IMR-90 (cell line): ENCODE results near the gene RNF215. TPM values are rescaled to one million over a fixed set of nuclear protein-coding genes. Genes with fewer than 3 reads are reported as not detected.

Source experiments
- ATAC-seq: fragments of 200-7000 bp; cut with Tn5 transposase; 2 replicates; pipeline ENCODE4 v1.9.1; 2020; ENCODE audit warnings: low read depth, mild to moderate bottlenecking, moderate library complexity
- BruUV-seq: library from RNA; stranded (reverse); fragments of 400-500 nt; replicated peaks from 2 replicates; lab custom pipeline; 2021; lab: Mats Ljungman, UMichigan
- CTCF ChIA-PET: fragments of 300-600 bp; formaldehyde crosslinking; extraction: SDS; loops from one replicate; lab custom pipeline; 2021; ENCODE audit warnings: antibody characterized with exemption; lab: Yijun Ruan, JAX
- POLR2A ChIA-PET: fragments of 300-600 bp; sonication (Branson Sonifier 250); formaldehyde crosslinking; loops from one replicate; lab custom pipeline; 2022; ENCODE audit warnings: antibody characterized with exemption; ENCODE audit not compliant: unreplicated experiment; lab: Charles Lee
- DNase-seq: peaks from one replicate; pipeline ENCODE4 v3.0.0; 2013
- H2AFZ ChIP-seq: replicated peaks from 2 replicates; pipeline ENCODE3; 2013; ENCODE audit warnings: low read length, mild to moderate bottlenecking; ENCODE audit not compliant: poor library complexity
- H2AK5ac ChIP-seq: 2 replicates; pipeline ENCODE4 v1.6.1; 2013; ENCODE audit warnings: low read depth, low read length, inconsistent platforms
- H2AK9ac ChIP-seq: replicated peaks from 2 replicates; pipeline ENCODE3; 2013; ENCODE audit warnings: mild to moderate bottlenecking, low read depth, low read length, moderate library complexity; ENCODE audit not compliant: poor library complexity
- H2BK120ac ChIP-seq: 2 replicates; pipeline ENCODE4 v1.6.1; 2013; ENCODE audit warnings: low read depth, low read length, inconsistent platforms
- H2BK15ac ChIP-seq: 3 replicates; pipeline ENCODE4 v1.6.1; 2013; ENCODE audit warnings: low read depth, low read length, inconsistent platforms
- H2BK20ac ChIP-seq: 2 replicates; pipeline ENCODE4 v1.6.1; 2013; ENCODE audit warnings: low read depth, mild to moderate bottlenecking, inconsistent platforms, low read length, moderate library complexity
- H2BK5ac ChIP-seq: 2 replicates; pipeline ENCODE4 v1.6.1; 2013; ENCODE audit warnings: mild to moderate bottlenecking, low read depth, low read length, inconsistent platforms; ENCODE audit not compliant: poor library complexity, severe bottlenecking
- H3K14ac ChIP-seq: replicated peaks from 2 replicates; pipeline ENCODE4 v1.6.1; 2013; ENCODE audit warnings: low read depth, low read length, inconsistent platforms
- H3K18ac ChIP-seq: 2 replicates; pipeline ENCODE4 v1.6.1; 2013; ENCODE audit warnings: low read depth, low read length, control low read depth
- H3K23ac ChIP-seq: 2 replicates; pipeline ENCODE4 v1.6.1; 2013; ENCODE audit warnings: low read depth, low read length, inconsistent platforms
- H3K27ac ChIP-seq: 2 replicates; pipeline ENCODE4 v1.5.1; 2013; ENCODE audit warnings: mild to moderate bottlenecking, control low read depth, low read length; ENCODE audit not compliant: insufficient read depth
- H3K27me3 ChIP-seq: 2 replicates; pipeline ENCODE4 v1.6.1; 2013; ENCODE audit warnings: low read length; ENCODE audit not compliant: control insufficient read depth, insufficient read depth
- H3K36me3 ChIP-seq: 2 replicates; pipeline ENCODE4 v1.6.1; 2013; ENCODE audit warnings: low read length, mixed read lengths; ENCODE audit not compliant: control insufficient read depth, insufficient read depth
- H3K4ac ChIP-seq: 2 replicates; pipeline ENCODE4 v1.6.1; 2013; ENCODE audit warnings: low read depth, low read length, inconsistent platforms
- H3K4me1 ChIP-seq: 2 replicates; pipeline ENCODE4 v1.6.1; 2013; ENCODE audit warnings: low read length, mixed read lengths; ENCODE audit not compliant: control insufficient read depth, insufficient read depth
- H3K4me2 ChIP-seq: 2 replicates; pipeline ENCODE4 v1.6.1; 2013; ENCODE audit warnings: low read depth, mild to moderate bottlenecking, control low read depth, low read length, moderate library complexity
- H3K4me3 ChIP-seq: 2 replicates; pipeline ENCODE4 v1.5.1; 2013; ENCODE audit warnings: low read depth, mild to moderate bottlenecking, control low read depth, low read length, moderate library complexity; ENCODE audit not compliant: insufficient read depth
- H3K56ac ChIP-seq: 2 replicates; pipeline ENCODE4 v1.6.1; 2013; ENCODE audit warnings: low read length, inconsistent platforms; ENCODE audit not compliant: insufficient read depth; ENCODE audit errors: extremely low read depth
- H3K79me1 ChIP-seq, 2 experiments: 2 replicates each; pipeline ENCODE4 v1.6.1; 2013; ENCODE audit warnings: low read length in 2 of 2, inconsistent platforms in 1 of 2, low read depth in 1 of 2
- H3K9ac ChIP-seq: 2 replicates; pipeline ENCODE4 v1.6.1; 2013; ENCODE audit warnings: low read depth, low read length, control low read depth
- H3K9me1 ChIP-seq: 2 replicates; pipeline ENCODE4 v1.6.1; 2013; ENCODE audit warnings: low read length, inconsistent platforms; ENCODE audit not compliant: insufficient read depth
- H3K9me3 ChIP-seq: 2 replicates; pipeline ENCODE4 v1.6.1; 2013; ENCODE audit warnings: low read length; ENCODE audit not compliant: control insufficient read depth, insufficient read depth
- H4K20me1 ChIP-seq: 2 replicates; pipeline ENCODE4 v1.6.1; 2013; ENCODE audit warnings: low read length, inconsistent platforms; ENCODE audit not compliant: insufficient read depth
- H4K5ac ChIP-seq: 2 replicates; pipeline ENCODE4 v1.6.1; 2013; ENCODE audit warnings: mild to moderate bottlenecking, low read depth, low read length, control low read depth
- H4K8ac ChIP-seq, 2 experiments: 2 replicates each; pipeline ENCODE4 v1.6.1; 2013; ENCODE audit warnings: low read depth in 2 of 2, low read length in 2 of 2, control low read depth in 1 of 2, inconsistent platforms in 1 of 2
- H4K91ac ChIP-seq: 2 replicates; pipeline ENCODE4 v1.6.1; 2013; ENCODE audit warnings: low read depth, low read length, inconsistent platforms; ENCODE audit not compliant: insufficient read depth
- BHLHE40 ChIP-seq: fragments of 150-350 bp; IDR thresholded peaks from 2 replicates; pipeline ENCODE4 v1.6.1; 2016; ENCODE audit warnings: mild to moderate bottlenecking, low read depth, low read length
- CHD1 ChIP-seq: IDR thresholded peaks from 2 replicates; pipeline ENCODE4 v1.6.1; 2012; ENCODE audit warnings: low read depth, low read length, improper control_type of control experiment
- MAZ ChIP-seq: IDR thresholded peaks from 2 replicates; pipeline ENCODE4 v1.6.1; 2012; ENCODE audit warnings: low read depth, mild to moderate bottlenecking, low read length, improper control_type of control experiment, moderate library complexity, borderline replicate concordance
- MXI1 ChIP-seq: IDR thresholded peaks from 2 replicates; pipeline ENCODE4 v1.6.1; 2012; ENCODE audit warnings: low read depth, mild to moderate bottlenecking, low read length, moderate library complexity, borderline replicate concordance
- POLR2A ChIP-seq: IDR thresholded peaks from 2 replicates; pipeline ENCODE4 v1.6.1; 2012; ENCODE audit warnings: mild to moderate bottlenecking, low read depth, low read length
- RCOR1 ChIP-seq: IDR thresholded peaks from 2 replicates; pipeline ENCODE4 v1.6.1; 2012; ENCODE audit warnings: mild to moderate bottlenecking, low read length, improper control_type of control experiment; ENCODE audit not compliant: insufficient replicate concordance
- WGBS, 2 experiments: methylation state at CpG; one replicate each; pipeline versions ENCODE4 v1.1.5 to v1.1.7; 2013; ENCODE audit warnings: missing lambda C conversion rate in 2 of 2; ENCODE audit not compliant: insufficient read length in 1 of 2; ENCODE audit errors: extremely low coverage in 2 of 2; 5-methylcytosine and 5-hydroxymethylcytosine counted together
- dilution Hi-C: fragments of 300-500 bp; cut with HindIII; formaldehyde crosslinking; loops from one replicate; pipeline ENCODE4 v1.14.3; 2018; ENCODE audit warnings: low sequenced_read_pairs; ENCODE audit not compliant: unreplicated experiment
- in situ Hi-C: fragments of 300-500 bp; cut with MboI; formaldehyde crosslinking; loops from 3 replicates; pipeline ENCODE4 v1.14.3; 2019; ENCODE audit warnings: low sequenced_read_pairs, inconsistent platforms, mixed read lengths
- intact Hi-C: fragments of 100-400 bp; cut with micrococcal nuclease; formaldehyde crosslinking; loops from 2 replicates; pipeline ENCODE4 v1.10.0; 2022
- polyA plus RNA-seq, 3 experiments: library from polyadenylated mRNA; depleted of rRNA; stranded (reverse); fragments of >200 nt; gene quantifications; 2 replicates each; pipeline ENCODE4 v1.2.3, GENCODE V29; 2012; ENCODE audit warnings: low replicate concordance in 1 of 3
- total RNA-seq: library from RNA; depleted of rRNA; stranded (reverse); fragments of >200 nt; gene quantifications from 2 replicates; pipeline ENCODE4 v1.2.3, GENCODE V29; 2012
- TF ChIP-seq, protein P1 (sequence below): conservative IDR thresholded peaks from 2 replicates; pipeline ENCODE4 v1.5.1; 2012; ENCODE audit warnings: mild to moderate bottlenecking, low read depth, low read length, improper control_type of control experiment
- TF ChIP-seq, protein P2 (sequence below): fragments of 150-350 bp; IDR thresholded peaks from 2 replicates; pipeline ENCODE4 v1.6.1; 2017; ENCODE audit warnings: mild to moderate bottlenecking, antibody characterized with exemption, low read length, low read depth

Gene RNF215
- total and polyA plus RNA-seq, 2 of the 4 experiments (the other 2 are of a cell fraction), result 15.8 to 21.9 TPM

DNA sequence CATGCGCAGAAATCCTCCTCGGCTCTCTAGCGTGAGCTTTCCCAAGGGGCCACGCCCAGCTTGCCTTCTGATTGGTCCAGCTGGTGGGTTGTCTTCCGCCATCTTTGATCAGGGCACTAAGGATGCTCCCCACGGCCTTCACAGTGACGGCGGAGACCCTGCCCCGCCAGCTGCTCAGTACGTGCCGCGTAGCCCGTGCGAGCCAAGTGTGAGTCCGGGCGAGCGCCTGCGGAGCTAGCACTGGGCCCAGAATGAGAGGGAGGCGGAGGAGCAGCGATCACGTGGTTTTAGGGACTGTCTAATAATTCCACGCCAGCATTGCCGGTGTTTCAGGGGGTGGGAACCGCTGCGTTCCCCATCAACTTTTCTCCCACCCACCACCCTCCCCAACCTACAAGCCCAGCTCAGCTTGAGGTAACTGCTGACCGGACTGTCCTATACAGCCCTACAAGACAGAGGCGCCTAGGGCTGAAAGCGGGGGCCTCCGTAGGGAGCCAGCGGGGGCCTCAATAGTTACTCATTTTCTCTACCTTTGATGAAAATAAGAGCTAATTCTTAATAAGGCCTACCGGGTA lies 36.8 kb upstream of the RNF215 start:
- Histone ChIP-seq H3K4me2 (peak overlapping the region; percentile 53), H2BK5ac (peak overlapping the region; percentile 69), H3K4ac (peak overlapping the region; percentile 96), H3K18ac (no peak overlapping the region), H3K9ac (peak overlapping the region; percentile 26), H2AK9ac (peak overlapping the region; percentile 100), H4K5ac (peak overlapping the region; percentile 37), H3K27ac (peak overlapping the region; percentile 92), H3K56ac (peak overlapping the region; percentile 99), H3K23ac (peak overlapping the region; percentile 53; the same call in 1 of the 2 replicates), H4K8ac (peak overlapping the region; percentile 90), H3K14ac (peak overlapping the region; percentile 77), H2BK15ac (no peak overlapping the region; the same call in 2 of the 3 replicates), H3K36me3 (peaks cover 10% of the 10 kb centered on the region), H2BK20ac (no peak overlapping the region; the same call in 1 of the 2 replicates), H2AK5ac (0 out of 2 replicates have a peak overlapping the region, but pooled peaks have one; percentile 39), H3K9me1 (peaks cover 17% of the 10 kb centered on the region), H4K91ac (peak overlapping the region; percentile 84), H4K20me1 (no peaks in the 10 kb centered on the region), H3K79me1 (peaks cover 17 to 41% of the 10 kb centered on the region in 2 experiments; a peak in 3 of 4 replicates), H3K9me3 (no peaks in the 10 kb centered on the region), H2BK120ac (peak overlapping the region; percentile 46; the same call in 1 of the 2 replicates), H3K4me1 (peaks cover 24% of the 10 kb centered on the region), H2AFZ (peak overlapping the region; percentile 96), H3K27me3 (no peaks in the 10 kb centered on the region), H3K4me3 (peak overlapping the region; percentile 48)
- CTCF ChIA-PET, result interaction anchor here (0.6 to 1.5 kb wide), 6 partner anchors 9 to 923 kb away, joined by 3 to 5 read pairs (median 3); no protein-coding TSS in a partner anchor
- intact Hi-C loops, result loop anchor here (2.0 kb wide), 1 partner anchor 37 kb away; the partner anchor contains the start of gene RNF215
- no TSS peak for BruUV-seq
- POLR2A ChIA-PET, result interaction anchor here (0.6 to 1.0 kb wide), 2 partner anchors 27 to 50 kb away, joined by 3 to 5 read pairs; partner anchors contain the start of gene SEC14L2
- dilution Hi-C loops, result no loop called here
- DNase-seq (peak; percentile 100), ATAC-seq (peak; percentile 78)
- in situ Hi-C loops, result no loop called here
- TF ChIP-seq RCOR1 (peak; percentile 20), BHLHE40 (peak; percentile 93), MAZ (peak; percentile 86), POLR2A (peak; percentile 57), MXI1 (peak; percentile 83), CHD1 (no peak)
- TF ChIP-seq, protein P1, sequence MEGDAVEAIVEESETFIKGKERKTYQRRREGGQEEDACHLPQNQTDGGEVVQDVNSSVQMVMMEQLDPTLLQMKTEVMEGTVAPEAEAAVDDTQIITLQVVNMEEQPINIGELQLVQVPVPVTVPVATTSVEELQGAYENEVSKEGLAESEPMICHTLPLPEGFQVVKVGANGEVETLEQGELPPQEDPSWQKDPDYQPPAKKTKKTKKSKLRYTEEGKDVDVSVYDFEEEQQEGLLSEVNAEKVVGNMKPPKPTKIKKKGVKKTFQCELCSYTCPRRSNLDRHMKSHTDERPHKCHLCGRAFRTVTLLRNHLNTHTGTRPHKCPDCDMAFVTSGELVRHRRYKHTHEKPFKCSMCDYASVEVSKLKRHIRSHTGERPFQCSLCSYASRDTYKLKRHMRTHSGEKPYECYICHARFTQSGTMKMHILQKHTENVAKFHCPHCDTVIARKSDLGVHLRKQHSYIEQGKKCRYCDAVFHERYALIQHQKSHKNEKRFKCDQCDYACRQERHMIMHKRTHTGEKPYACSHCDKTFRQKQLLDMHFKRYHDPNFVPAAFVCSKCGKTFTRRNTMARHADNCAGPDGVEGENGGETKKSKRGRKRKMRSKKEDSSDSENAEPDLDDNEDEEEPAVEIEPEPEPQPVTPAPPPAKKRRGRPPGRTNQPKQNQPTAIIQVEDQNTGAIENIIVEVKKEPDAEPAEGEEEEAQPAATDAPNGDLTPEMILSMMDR, result no peak
- TF ChIP-seq, protein P2, sequence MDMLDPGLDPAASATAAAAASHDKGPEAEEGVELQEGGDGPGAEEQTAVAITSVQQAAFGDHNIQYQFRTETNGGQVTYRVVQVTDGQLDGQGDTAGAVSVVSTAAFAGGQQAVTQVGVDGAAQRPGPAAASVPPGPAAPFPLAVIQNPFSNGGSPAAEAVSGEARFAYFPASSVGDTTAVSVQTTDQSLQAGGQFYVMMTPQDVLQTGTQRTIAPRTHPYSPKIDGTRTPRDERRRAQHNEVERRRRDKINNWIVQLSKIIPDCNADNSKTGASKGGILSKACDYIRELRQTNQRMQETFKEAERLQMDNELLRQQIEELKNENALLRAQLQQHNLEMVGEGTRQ, result peak; percentile 95
- WGBS, 2 experiments, result 0% methylated on average over 7 of the region's 31 CpGs; no CpG with 5 or more reads in 1 of the 2 experiments
